GM12891 (cell line): ENCODE results near the gene MDM2.

ENCODE experiments used
- DNase-seq: peaks from one replicate; pipeline ENCODE4 v3.0.0; 2011; ENCODE audit warnings: low spot score; ENCODE audit not compliant: insufficient read length
- FAIRE-seq: peaks from 2 replicates; lab custom pipeline; 2011; peaks lifted over from hg19 to GRCh38; lab: Jason Lieb, UNC
- PAX5 ChIP-seq: IDR thresholded peaks from 2 replicates; pipeline ENCODE4 v1.6.1; 2011; ENCODE audit warnings: low read length, moderate library complexity, mild to moderate bottlenecking; ENCODE audit not compliant: insufficient read depth, severe bottlenecking
- POLR2A ChIP-seq: IDR thresholded peaks from 2 replicates; pipeline ENCODE4 v1.6.1; 2011; ENCODE audit warnings: low read depth, low read length, control low read depth
- POLR2AphosphoS5 ChIP-seq: IDR thresholded peaks from 2 replicates; pipeline ENCODE4 v1.6.1; 2011; ENCODE audit warnings: low read depth, low read length, control low read depth
- POU2F2 ChIP-seq: IDR thresholded peaks from 2 replicates; pipeline ENCODE4 v1.6.1; 2011; ENCODE audit warnings: low read depth, mild to moderate bottlenecking, control low read depth, low read length, moderate library complexity
- SPI1 ChIP-seq: IDR thresholded peaks from 2 replicates; pipeline ENCODE4 v1.6.1; 2011; ENCODE audit warnings: low read depth, low read length, control low read depth
- TAF1 ChIP-seq: IDR thresholded peaks from 2 replicates; pipeline ENCODE4 v1.6.1; 2011; ENCODE audit warnings: low read depth, low read length, control low read depth

The MDM2 gene

DNA sequence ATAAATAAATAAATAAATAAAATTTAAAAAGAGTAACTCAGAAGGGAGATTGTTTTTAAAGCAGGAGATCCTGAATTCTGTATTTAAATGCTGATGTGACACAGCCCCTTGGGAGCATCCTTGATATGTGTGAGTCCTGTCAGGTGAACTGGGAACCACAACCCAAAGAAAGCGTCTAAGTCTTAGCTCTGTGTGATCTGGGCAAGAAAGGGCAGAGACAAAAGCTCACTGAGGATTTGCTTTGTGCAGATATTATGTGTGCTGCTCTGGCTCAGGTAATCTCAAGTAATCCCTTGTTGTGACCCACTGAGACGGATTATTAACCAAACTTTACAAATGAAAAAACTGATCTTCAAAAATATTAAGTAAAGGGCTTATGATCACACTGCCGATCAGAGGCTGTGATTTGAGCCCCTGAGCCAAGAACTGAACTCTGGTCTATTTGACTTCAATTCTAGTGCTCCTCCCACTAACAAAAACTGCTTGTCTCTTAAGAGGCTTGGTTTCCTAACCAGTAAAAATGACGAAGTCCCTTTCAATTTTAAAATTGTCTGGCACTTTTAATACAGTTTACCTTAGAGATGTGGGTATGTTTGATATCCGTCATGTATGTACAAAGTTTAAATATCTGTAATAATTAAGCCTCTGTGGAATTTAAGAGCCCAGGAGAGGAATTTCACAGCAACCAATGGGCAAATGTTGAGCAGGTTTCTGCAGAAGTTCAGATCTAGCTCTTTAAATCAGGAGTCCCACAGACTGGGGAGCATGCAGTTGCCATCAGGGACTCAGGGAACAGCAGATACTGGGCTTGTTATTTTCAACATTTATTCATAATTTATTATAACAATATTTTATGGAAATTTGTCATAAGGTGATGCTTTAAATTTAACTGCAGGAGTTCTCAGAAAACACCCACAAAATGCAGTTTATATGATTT, 78.9 kb downstream of the MDM2 start:
- TF ChIP-seq PAX5 (no peak), POLR2AphosphoS5 (no peak), TAF1 (no peak), POU2F2 (no peak), POLR2A (no peak), SPI1 (no peak)
- DNase-seq (no peak), FAIRE-seq (no peak)

DNA sequence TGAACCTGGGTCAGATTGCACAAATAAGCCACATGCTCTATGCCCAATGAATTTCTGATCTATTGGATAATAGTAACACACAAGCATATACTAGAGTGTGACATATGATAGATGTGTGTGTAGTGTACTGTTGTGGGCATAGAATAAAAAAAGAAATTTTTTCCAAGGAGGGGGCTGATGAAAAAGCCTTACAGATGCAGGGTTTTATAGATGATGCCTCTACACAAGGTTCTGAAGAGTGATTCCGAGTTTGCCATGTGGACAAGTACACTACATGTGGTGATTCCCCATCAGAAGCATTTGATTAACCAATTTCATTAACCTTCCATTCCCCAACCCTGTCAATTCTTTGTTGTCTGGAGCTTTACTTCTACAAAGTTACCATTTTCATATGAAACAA, 79.7 kb downstream of the MDM2 start:
- TF ChIP-seq POLR2A: no peak
- TF ChIP-seq PAX5: no peak
- TF ChIP-seq POU2F2: no peak
- TF ChIP-seq SPI1: no peak
- TF ChIP-seq TAF1: no peak
- TF ChIP-seq POLR2AphosphoS5: no peak
- FAIRE-seq: no peak
- no peak for DNase-seq

DNA sequence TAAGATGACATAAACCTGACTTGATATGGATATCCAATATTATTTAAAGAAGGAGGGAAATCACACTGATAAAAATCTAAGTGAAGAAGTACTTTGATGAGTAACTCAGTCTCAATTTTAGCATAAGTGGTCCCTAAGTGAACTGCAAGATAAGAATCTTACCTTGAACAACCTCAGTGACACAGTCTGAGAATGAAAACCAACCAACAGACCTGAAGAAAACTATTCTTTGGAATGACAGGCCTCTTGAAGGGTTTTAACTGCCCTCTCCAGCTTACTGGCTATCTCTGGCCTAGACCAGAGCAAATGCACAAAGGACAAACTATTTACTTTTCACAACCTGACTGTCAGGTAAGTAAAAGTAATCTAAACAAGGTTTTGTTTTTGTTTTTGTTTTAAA, 80.3 kb downstream of the MDM2 start:
- DNase-seq: no peak
- TF ChIP-seq POLR2AphosphoS5 (no peak), TAF1 (no peak), POLR2A (no peak), PAX5 (no peak), SPI1 (no peak), POU2F2 (no peak)

GRCh38 chr12:68890701-68891113, 82.7 kb downstream of the MDM2 start:
- DNase-seq (no peak), FAIRE-seq (no peak)
- TF ChIP-seq PAX5 (no peak), POU2F2 (no peak), POLR2A (no peak), POLR2AphosphoS5 (no peak), SPI1 (no peak), TAF1 (no peak)

More for the DNA sequence above, 80.3 kb downstream of the MDM2 start:
- no peak for FAIRE-seq

- TF ChIP-seq POLR2A (no peak), POU2F2 (no peak), SPI1 (no peak), TAF1 (no peak), PAX5 (no peak), POLR2AphosphoS5 (no peak)
- FAIRE-seq (no peak), DNase-seq (no peak)
These were observed 83.2 kb downstream of the MDM2 start for GRCh38 chr12:68891141-68891540.

- DNase-seq: no peak
- FAIRE-seq: no peak
These were observed 85.2 kb downstream of the MDM2 start for GRCh38 chr12:68893201-68893600.

GRCh38 chr12:68893741-68894140, 85.8 kb downstream of the MDM2 start:
- FAIRE-seq (no peak), DNase-seq (no peak)
- TF ChIP-seq POLR2AphosphoS5: no peak
- no peak for TF ChIP-seq POU2F2
- no peak for TF ChIP-seq POLR2A
- no peak for TF ChIP-seq SPI1
- no peak for TF ChIP-seq TAF1
- no peak for TF ChIP-seq PAX5

More at GRCh38 chr12:68893201-68893600, 85.2 kb downstream of the MDM2 start:
- TF ChIP-seq SPI1 (no peak), PAX5 (no peak), POU2F2 (no peak), POLR2A (no peak), TAF1 (no peak), POLR2AphosphoS5 (no peak)

DNA sequence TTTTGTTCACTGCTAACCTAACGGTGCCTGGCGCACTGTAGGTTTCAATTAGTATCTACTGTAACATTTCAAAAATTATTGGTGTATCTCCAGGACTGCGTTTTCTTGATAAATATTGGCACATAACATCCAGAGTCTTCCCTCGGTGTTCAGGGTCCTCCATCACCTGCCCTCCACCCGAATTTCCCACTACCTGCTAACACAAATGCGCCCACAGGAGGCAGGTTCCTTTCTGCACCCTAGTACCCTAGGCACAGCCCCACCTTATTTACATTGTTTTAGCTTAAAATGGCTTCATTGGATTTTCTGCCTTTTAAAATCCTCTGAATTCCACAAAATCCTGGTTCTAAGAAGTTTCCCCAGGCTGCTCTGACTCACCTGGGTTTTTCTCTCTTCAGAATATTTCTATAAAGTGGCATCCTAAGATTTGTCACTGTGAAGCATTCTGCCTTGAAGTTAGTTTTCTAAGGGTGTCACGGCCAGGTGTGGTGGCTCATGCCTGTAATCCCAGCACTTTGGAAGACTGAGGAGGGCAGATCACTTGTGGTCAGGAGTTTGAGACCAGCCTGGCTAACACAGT, 86.4 kb downstream of the MDM2 start:
- FAIRE-seq (no peak), DNase-seq (no peak)
- no peak for TF ChIP-seq TAF1
- no peak for TF ChIP-seq PAX5
- TF ChIP-seq POLR2A: no peak
- no peak for TF ChIP-seq POU2F2
- no peak for TF ChIP-seq SPI1
- TF ChIP-seq POLR2AphosphoS5: no peak

- DNase-seq: no peak
- no peak for TF ChIP-seq PAX5
- no peak for TF ChIP-seq SPI1
- TF ChIP-seq TAF1: no peak
- no peak for TF ChIP-seq POU2F2
- TF ChIP-seq POLR2AphosphoS5: no peak
- TF ChIP-seq POLR2A: no peak
- FAIRE-seq: no peak
These were observed 89.0 kb downstream of the MDM2 start for GRCh38 chr12:68896881-68897540.
